GM12878 (cell line): ENCODE measurements around the gene SLC17A2.

Experiments used
- KDM1A ChIP-seq: fragments of 200-600 bp; sonication (generic); IDR thresholded peaks from 2 replicates; pipeline ENCODE4 v1.6.1; 2016; ENCODE audit warnings: borderline replicate concordance
- MEF2A ChIP-seq: IDR thresholded peaks from 2 replicates; pipeline ENCODE4 v1.6.1; 2011; ENCODE audit warnings: low read depth, mild to moderate bottlenecking, low read length, moderate library complexity; ENCODE audit not compliant: insufficient read depth
- POLR2AphosphoS2 ChIP-seq: IDR thresholded peaks from 2 replicates; pipeline ENCODE4 v1.6.1; 2011; ENCODE audit warnings: low read depth, mild to moderate bottlenecking, low read length, improper control_type of control experiment, moderate library complexity
- RAD21 ChIP-seq: IDR thresholded peaks from 2 replicates; pipeline ENCODE4 v1.6.1; 2011; ENCODE audit warnings: mild to moderate bottlenecking, low read depth, low read length, moderate library complexity; ENCODE audit not compliant: insufficient read depth
- YY1 ChIP-seq: IDR thresholded peaks from 2 replicates; pipeline ENCODE4 v1.6.1; 2011; ENCODE audit warnings: low read depth, mild to moderate bottlenecking, low read length
- TF ChIP-seq, protein P1 (sequence below): fragments of 450-650 bp; IDR thresholded peaks from 2 replicates; pipeline ENCODE4 v1.6.1; 2018; ENCODE audit warnings: borderline replicate concordance, mild to moderate bottlenecking; ENCODE audit not compliant: partially characterized antibody
- TF ChIP-seq, protein P2 (sequence below): fragments of 450-650 bp; IDR thresholded peaks from 2 replicates; pipeline ENCODE4 v1.6.1; 2017; ENCODE audit warnings: low read depth, mild to moderate bottlenecking, moderate library complexity
- TF ChIP-seq, protein P3 (sequence below), 3 experiments: IDR thresholded peaks in 2 of 3; conservative IDR thresholded peaks in 1 of 3; 2 replicates each; pipeline ENCODE4 v1.5.1; 2011; ENCODE audit warnings: low read depth in 3 of 3, low read length in 3 of 3, mild to moderate bottlenecking in 3 of 3, control low read depth in 2 of 3, moderate library complexity in 2 of 3, inconsistent platforms in 1 of 3, mixed read lengths in 1 of 3; ENCODE audit not compliant: control insufficient read depth in 2 of 3, insufficient read depth in 1 of 3; ENCODE audit errors: extremely low read depth in 1 of 3

- TF ChIP-seq MEF2A (no peak), RAD21 (no peak), POLR2AphosphoS2 (no peak), YY1 (no peak), KDM1A (no peak)
- TF ChIP-seq, protein P1, sequence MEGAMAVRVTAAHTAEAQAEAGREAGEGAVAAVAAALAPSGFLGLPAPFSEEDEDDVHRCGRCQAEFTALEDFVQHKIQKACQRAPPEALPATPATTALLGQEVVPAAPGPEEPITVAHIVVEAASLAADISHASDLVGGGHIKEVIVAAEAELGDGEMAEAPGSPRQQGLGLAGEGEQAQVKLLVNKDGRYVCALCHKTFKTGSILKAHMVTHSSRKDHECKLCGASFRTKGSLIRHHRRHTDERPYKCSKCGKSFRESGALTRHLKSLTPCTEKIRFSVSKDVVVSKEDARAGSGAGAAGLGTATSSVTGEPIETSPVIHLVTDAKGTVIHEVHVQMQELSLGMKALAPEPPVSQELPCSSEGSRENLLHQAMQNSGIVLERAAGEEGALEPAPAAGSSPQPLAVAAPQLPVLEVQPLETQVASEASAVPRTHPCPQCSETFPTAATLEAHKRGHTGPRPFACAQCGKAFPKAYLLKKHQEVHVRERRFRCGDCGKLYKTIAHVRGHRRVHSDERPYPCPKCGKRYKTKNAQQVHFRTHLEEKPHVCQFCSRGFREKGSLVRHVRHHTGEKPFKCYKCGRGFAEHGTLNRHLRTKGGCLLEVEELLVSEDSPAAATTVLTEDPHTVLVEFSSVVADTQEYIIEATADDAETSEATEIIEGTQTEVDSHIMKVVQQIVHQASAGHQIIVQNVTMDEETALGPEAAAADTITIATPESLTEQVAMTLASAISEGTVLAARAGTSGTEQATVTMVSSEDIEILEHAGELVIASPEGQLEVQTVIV, result no peak
- TF ChIP-seq, protein P2, sequence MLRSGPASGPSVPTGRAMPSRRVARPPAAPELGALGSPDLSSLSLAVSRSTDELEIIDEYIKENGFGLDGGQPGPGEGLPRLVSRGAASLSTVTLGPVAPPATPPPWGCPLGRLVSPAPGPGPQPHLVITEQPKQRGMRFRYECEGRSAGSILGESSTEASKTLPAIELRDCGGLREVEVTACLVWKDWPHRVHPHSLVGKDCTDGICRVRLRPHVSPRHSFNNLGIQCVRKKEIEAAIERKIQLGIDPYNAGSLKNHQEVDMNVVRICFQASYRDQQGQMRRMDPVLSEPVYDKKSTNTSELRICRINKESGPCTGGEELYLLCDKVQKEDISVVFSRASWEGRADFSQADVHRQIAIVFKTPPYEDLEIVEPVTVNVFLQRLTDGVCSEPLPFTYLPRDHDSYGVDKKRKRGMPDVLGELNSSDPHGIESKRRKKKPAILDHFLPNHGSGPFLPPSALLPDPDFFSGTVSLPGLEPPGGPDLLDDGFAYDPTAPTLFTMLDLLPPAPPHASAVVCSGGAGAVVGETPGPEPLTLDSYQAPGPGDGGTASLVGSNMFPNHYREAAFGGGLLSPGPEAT, result no peak
- TF ChIP-seq, protein P3, sequence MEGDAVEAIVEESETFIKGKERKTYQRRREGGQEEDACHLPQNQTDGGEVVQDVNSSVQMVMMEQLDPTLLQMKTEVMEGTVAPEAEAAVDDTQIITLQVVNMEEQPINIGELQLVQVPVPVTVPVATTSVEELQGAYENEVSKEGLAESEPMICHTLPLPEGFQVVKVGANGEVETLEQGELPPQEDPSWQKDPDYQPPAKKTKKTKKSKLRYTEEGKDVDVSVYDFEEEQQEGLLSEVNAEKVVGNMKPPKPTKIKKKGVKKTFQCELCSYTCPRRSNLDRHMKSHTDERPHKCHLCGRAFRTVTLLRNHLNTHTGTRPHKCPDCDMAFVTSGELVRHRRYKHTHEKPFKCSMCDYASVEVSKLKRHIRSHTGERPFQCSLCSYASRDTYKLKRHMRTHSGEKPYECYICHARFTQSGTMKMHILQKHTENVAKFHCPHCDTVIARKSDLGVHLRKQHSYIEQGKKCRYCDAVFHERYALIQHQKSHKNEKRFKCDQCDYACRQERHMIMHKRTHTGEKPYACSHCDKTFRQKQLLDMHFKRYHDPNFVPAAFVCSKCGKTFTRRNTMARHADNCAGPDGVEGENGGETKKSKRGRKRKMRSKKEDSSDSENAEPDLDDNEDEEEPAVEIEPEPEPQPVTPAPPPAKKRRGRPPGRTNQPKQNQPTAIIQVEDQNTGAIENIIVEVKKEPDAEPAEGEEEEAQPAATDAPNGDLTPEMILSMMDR (IDR thresholded peaks at IDR 0.05 in 2 of 3, conservative IDR thresholded peaks at IDR 0.05 in 1 of 3; ENCODE audit: control insufficient read depth in 2 of 3, extremely low read depth in 1 of 3, insufficient read depth in 1 of 3, low read depth in 3 of 3, low read length in 3 of 3), result no peak
These were observed 51.7 kb downstream of the SLC17A2 start for GRCh38 chr6:25878721-25879322.
